Endothelial cell of umbilical vein (primary cell): ENCODE results near the gene DHDDS. TPM values are rescaled to one million over a fixed set of nuclear protein-coding genes. Genes with fewer than 3 reads are reported as not detected.
A peak's percentile ranks its signal among the peaks of the same experiment; 100 is the strongest.

Source experiments
- BruUV-seq: library from RNA; stranded (reverse); fragments of 400-500 nt; replicated peaks from 2 replicates; lab custom pipeline; 2021; lab: Mats Ljungman, UMichigan
- CTCF ChIA-PET: fragments of 300-600, 350-600 bp; sonication (Branson Sonifier 250); formaldehyde crosslinking; loops from one replicate; lab custom pipeline; 2021; ENCODE audit warnings: antibody characterized with exemption, inconsistent platforms; lab: Charles Lee
- POLR2A ChIA-PET: fragments of 300-600, 350-600 bp; sonication (Branson Sonifier 250); formaldehyde crosslinking; loops from one replicate; lab custom pipeline; 2021; ENCODE audit warnings: antibody characterized with exemption, inconsistent platforms; lab: Charles Lee
- DNase-seq: peaks from one replicate; pipeline ENCODE4 v3.0.0-alpha.2; 2011; ENCODE audit warnings: low read depth, low spot score
- FAIRE-seq: peaks from 2 replicates; lab custom pipeline; 2011; peaks lifted over from hg19 to GRCh38; lab: Jason Lieb, UNC
- H2AFZ ChIP-seq: 2 replicates; pipeline ENCODE4 v1.6.0; 2012; ENCODE audit warnings: low read depth, low read length, control low read depth, inconsistent platforms
- H3K27ac ChIP-seq: 2 replicates; pipeline ENCODE4 v1.5.1; 2011; ENCODE audit warnings: low read depth, mild to moderate bottlenecking, control low read depth, low read length, moderate library complexity; ENCODE audit not compliant: insufficient read depth
- H3K27me3 ChIP-seq, 2 experiments: 2 replicates each; pipeline versions ENCODE4 v1.6.0 to v1.6.1; 2011; ENCODE audit warnings: low read length in 2 of 2, mixed read lengths in 1 of 2; ENCODE audit not compliant: control insufficient read depth in 2 of 2, insufficient read depth in 2 of 2
- H3K36me3 ChIP-seq, 2 experiments: 2 replicates in 1 of 2; 3 replicates in 1 of 2; pipeline ENCODE4 v1.5.1; 2011; ENCODE audit warnings: low read length in 2 of 2, mild to moderate bottlenecking in 1 of 2, moderate library complexity in 1 of 2; ENCODE audit not compliant: control insufficient read depth in 2 of 2, insufficient read depth in 2 of 2; ENCODE audit errors: extremely low read depth in 1 of 2
- H3K4me1 ChIP-seq: 3 replicates; pipeline ENCODE4 v1.5.1; 2011; ENCODE audit warnings: mild to moderate bottlenecking, low read length; ENCODE audit not compliant: control insufficient read depth, insufficient read depth; ENCODE audit errors: extremely low read depth
- H3K4me2 ChIP-seq: 2 replicates; pipeline ENCODE4 v1.6.1; 2011; ENCODE audit warnings: low read length, control low read depth, mixed read lengths; ENCODE audit not compliant: insufficient read depth
- H3K4me3 ChIP-seq, 3 experiments: fragments of 200-600 bp in 1 of 3; sonication (generic), shearing (Covaris generic) in 1 of 3; replicated peaks in 1 of 3; 2 replicates each; pipeline ENCODE4 v1.5.1; 2011 to 2016; ENCODE audit warnings: control low read depth in 3 of 3, low read length in 3 of 3, mild to moderate bottlenecking in 2 of 3, inconsistent platforms in 1 of 3, low read depth in 1 of 3, moderate library complexity in 1 of 3; ENCODE audit not compliant: insufficient read depth in 1 of 3
- H3K79me2 ChIP-seq: 2 replicates; pipeline ENCODE4 v1.6.0; 2012; ENCODE audit warnings: low read length, inconsistent platforms; ENCODE audit not compliant: control insufficient read depth, insufficient read depth
- H3K9ac ChIP-seq: replicated peaks from 2 replicates; pipeline ENCODE3; 2011; ENCODE audit warnings: low read length, control low read depth; ENCODE audit not compliant: insufficient read depth; ENCODE audit errors: extremely low read depth
- H3K9me1 ChIP-seq: replicated peaks from 3 replicates; pipeline ENCODE4 v1.6.0; 2011; ENCODE audit warnings: mild to moderate bottlenecking, low read length; ENCODE audit not compliant: control insufficient read depth, insufficient read depth; ENCODE audit errors: extremely low read depth
- H3K9me3 ChIP-seq: replicated peaks from 2 replicates; pipeline ENCODE4 v1.5.1; 2012; ENCODE audit warnings: low read length, inconsistent platforms; ENCODE audit not compliant: control insufficient read depth, insufficient read depth
- H4K20me1 ChIP-seq: replicated peaks from 2 replicates; pipeline ENCODE3; 2011; ENCODE audit warnings: mild to moderate bottlenecking, low read length; ENCODE audit not compliant: control insufficient read depth, insufficient read depth; ENCODE audit errors: extremely low read depth
- EZH2 ChIP-seq: IDR thresholded peaks from 2 replicates; pipeline ENCODE4 v1.6.1; 2012; ENCODE audit warnings: borderline replicate concordance, low read depth, mild to moderate bottlenecking, moderate library complexity, low read length, inconsistent platforms; ENCODE audit not compliant: severe bottlenecking
- MAX ChIP-seq: IDR thresholded peaks from 2 replicates; pipeline ENCODE4 v1.6.1; 2011; ENCODE audit not compliant: insufficient read depth, insufficient read length
- MYC ChIP-seq: IDR thresholded peaks from one replicate; pipeline ENCODE4 v1.6.1; 2011; ENCODE audit warnings: mild to moderate bottlenecking, low read depth, low read length
- POLR2A ChIP-seq: IDR thresholded peaks from 2 replicates; pipeline ENCODE4 v1.6.1; 2012; ENCODE audit warnings: low read depth, mild to moderate bottlenecking, control low read depth, low read length
- POLR2AphosphoS5 ChIP-seq: IDR thresholded peaks from 2 replicates; pipeline ENCODE4 v1.6.1; 2012; ENCODE audit warnings: low read depth, mild to moderate bottlenecking, control low read depth, low read length, moderate library complexity; ENCODE audit not compliant: insufficient read depth
- dilution Hi-C: fragments of 300-500 bp; cut with MboI; formaldehyde crosslinking; loops from one replicate; pipeline ENCODE4 v1.15.0; 2019; ENCODE audit warnings: low sequenced_read_pairs; ENCODE audit not compliant: extremely low pct_ligation_motif_present
- intact Hi-C: fragments of 100-400 bp; cut with micrococcal nuclease; formaldehyde crosslinking; loops from one replicate; pipeline ENCODE4 v1.10.0; 2022
- polyA plus RNA-seq, 4 experiments: library from polyadenylated mRNA; depleted of rRNA in 3 of 4; stranded (reverse) in 3 of 4; unstranded in 1 of 4; fragments of >200 nt; gene quantifications; 2 replicates each; pipeline versions ENCODE4 v1.2.1 to v1.2.3, GENCODE V29; 2011 to 2012; ENCODE audit warnings: missing spikeins in 1 of 4
- total RNA-seq: library from RNA; stranded (reverse); gene quantifications from 2 replicates; pipeline ENCODE4 v1.2.3, GENCODE V29; 2021
- TF ChIP-seq, protein P1 (sequence below), 2 donors: IDR thresholded peaks; 1 replicate in 1 of 2; 2 replicates in 1 of 2; pipeline ENCODE4 v1.5.1; 2011; ENCODE audit warnings: low read length in 2 of 2, mild to moderate bottlenecking in 2 of 2, moderate library complexity in 2 of 2, control low read depth in 1 of 2, inconsistent platforms in 1 of 2, low read depth in 1 of 2; ENCODE audit not compliant: insufficient read depth in 1 of 2; ENCODE audit errors: extremely low read depth in 1 of 2

The DHDDS gene
- total and polyA plus RNA-seq, 2 donors (not counting 3 experiments of a cell fraction or from before 2014, with no cell fraction given), result 51.3 to 70.7 TPM

- no peak overlapping the region for H2AFZ ChIP-seq
- H3K4me1 ChIP-seq, result peaks cover 11% of the 10 kb centered on the region
- intact Hi-C loops, result loop anchor here (2.0 to 5.0 kb wide), 3 partner anchors 28 to 196 kb away; partner anchors contain the start of gene DHDDS
- FAIRE-seq (peak; percentile 96), DNase-seq (peak; percentile 95)
- peak; percentile 84 for TF ChIP-seq POLR2AphosphoS5
- TF ChIP-seq MYC, result no peak
- TF ChIP-seq EZH2, result no peak
- peak; percentile 64 for TF ChIP-seq MAX
- peak; percentile 14 for TF ChIP-seq POLR2A
- TF ChIP-seq, protein P1, sequence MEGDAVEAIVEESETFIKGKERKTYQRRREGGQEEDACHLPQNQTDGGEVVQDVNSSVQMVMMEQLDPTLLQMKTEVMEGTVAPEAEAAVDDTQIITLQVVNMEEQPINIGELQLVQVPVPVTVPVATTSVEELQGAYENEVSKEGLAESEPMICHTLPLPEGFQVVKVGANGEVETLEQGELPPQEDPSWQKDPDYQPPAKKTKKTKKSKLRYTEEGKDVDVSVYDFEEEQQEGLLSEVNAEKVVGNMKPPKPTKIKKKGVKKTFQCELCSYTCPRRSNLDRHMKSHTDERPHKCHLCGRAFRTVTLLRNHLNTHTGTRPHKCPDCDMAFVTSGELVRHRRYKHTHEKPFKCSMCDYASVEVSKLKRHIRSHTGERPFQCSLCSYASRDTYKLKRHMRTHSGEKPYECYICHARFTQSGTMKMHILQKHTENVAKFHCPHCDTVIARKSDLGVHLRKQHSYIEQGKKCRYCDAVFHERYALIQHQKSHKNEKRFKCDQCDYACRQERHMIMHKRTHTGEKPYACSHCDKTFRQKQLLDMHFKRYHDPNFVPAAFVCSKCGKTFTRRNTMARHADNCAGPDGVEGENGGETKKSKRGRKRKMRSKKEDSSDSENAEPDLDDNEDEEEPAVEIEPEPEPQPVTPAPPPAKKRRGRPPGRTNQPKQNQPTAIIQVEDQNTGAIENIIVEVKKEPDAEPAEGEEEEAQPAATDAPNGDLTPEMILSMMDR (IDR thresholded peaks at IDR 0.05; ENCODE audit: extremely low read depth in 1 of 2, insufficient read depth in 1 of 2, low read depth in 1 of 2, low read length in 2 of 2), result no peak
- H3K9me1 ChIP-seq, result no peaks in the 10 kb centered on the region
- ChIA-PET CTCF (interaction anchor here (1.2 kb wide), 1 partner anchor 56 kb away, joined by 4 read pairs; no protein-coding TSS in a partner anchor), POLR2A (no interaction called here)
- no peaks in the 10 kb centered on the region for H3K9me3 ChIP-seq
- peak overlapping the region; percentile 82 to 98 (median 98) for H3K4me3 ChIP-seq
- no peaks in the 10 kb centered on the region for H3K27me3 ChIP-seq
- dilution Hi-C loops, result no loop called here
- H3K4me2 ChIP-seq, result peak overlapping the region; percentile 98
- peak overlapping the region; percentile 96 for H3K9ac ChIP-seq
- TSS peak; percentile 33 for BruUV-seq
- peaks cover 3% of the 10 kb centered on the region for H4K20me1 ChIP-seq
- peak overlapping the region; percentile 31 for H3K27ac ChIP-seq
- H3K79me2 ChIP-seq, result peaks cover 18% of the 10 kb centered on the region
- H3K36me3 ChIP-seq, result peaks cover 16 to 20% of the 10 kb centered on the region in 2 experiments
Observed at GRCh38 chr1:26472901-26473845, 41.1 kb downstream of the DHDDS start.
